DOHH2 (cell line): ENCODE results near the gene DCLK3.

ENCODE experiments used
- H3F3A ChIP-seq: fragments of 200-600 bp; sonication (generic), shearing (Covaris generic); 2 replicates; pipeline ENCODE4 v1.6.0; 2016; ENCODE audit warnings: antibody characterized with exemption, mild to moderate bottlenecking; ENCODE audit not compliant: control insufficient read depth, insufficient read depth
- H3K27ac ChIP-seq: fragments of 200-600 bp; sonication (generic); 2 replicates; pipeline ENCODE4 v1.5.1; 2014; ENCODE audit warnings: low read depth, mild to moderate bottlenecking, low read length, moderate library complexity
- H3K27me3 ChIP-seq: fragments of 200-600 bp; sonication (generic); 2 replicates; pipeline ENCODE4 v1.6.1; 2014; ENCODE audit warnings: mild to moderate bottlenecking, low read length, mixed read lengths; ENCODE audit not compliant: control insufficient read depth
- H3K36me3 ChIP-seq: fragments of 200-600 bp; sonication (generic); 2 replicates; pipeline ENCODE4 v1.6.1; 2014; ENCODE audit warnings: mild to moderate bottlenecking, low read length, moderate library complexity, mixed read lengths; ENCODE audit not compliant: control insufficient read depth
- H3K4me1 ChIP-seq: fragments of 200-600 bp; sonication (generic); 2 replicates; pipeline ENCODE4 v1.6.1; 2014; ENCODE audit warnings: mild to moderate bottlenecking, low read length, mixed read lengths; ENCODE audit not compliant: control insufficient read depth
- H3K4me2 ChIP-seq: fragments of 200-600 bp; sonication (generic); 2 replicates; pipeline ENCODE4 v1.6.0; 2014; ENCODE audit warnings: mild to moderate bottlenecking, low read length, moderate library complexity
- H3K4me3 ChIP-seq: fragments of 200-600 bp; sonication (generic); 2 replicates; pipeline ENCODE4 v1.5.1; 2014; ENCODE audit warnings: mild to moderate bottlenecking, low read length, mixed read lengths
- H3K79me2 ChIP-seq: fragments of 200-600 bp; sonication (generic); 2 replicates; pipeline ENCODE4 v1.6.1; 2014; ENCODE audit warnings: mild to moderate bottlenecking, low read length, mixed read lengths; ENCODE audit not compliant: control insufficient read depth
- H3K9me2 ChIP-seq: fragments of 200-600 bp; sonication (generic); replicated peaks from 2 replicates; pipeline ENCODE4 v1.6.1; 2014; ENCODE audit warnings: mild to moderate bottlenecking, low read length, mixed read lengths; ENCODE audit not compliant: control insufficient read depth
- H3K9me3 ChIP-seq: fragments of 200-600 bp; sonication (generic); 2 replicates; pipeline ENCODE4 v1.6.1; 2014; ENCODE audit warnings: antibody characterized with exemption, low read length, mixed read lengths; ENCODE audit not compliant: control insufficient read depth, insufficient read depth
- H4K20me1 ChIP-seq: fragments of 200-600 bp; sonication (generic); 2 replicates; pipeline ENCODE4 v1.6.0; 2014; ENCODE audit warnings: low read depth, mild to moderate bottlenecking, antibody characterized with exemption, low read length, moderate library complexity; ENCODE audit not compliant: control insufficient read depth, insufficient read depth
- CTCF ChIP-seq: fragments of 200-600 bp; sonication (generic); IDR thresholded peaks from one replicate; pipeline ENCODE4 v1.5.1; 2014; ENCODE audit warnings: antibody characterized with exemption, mild to moderate bottlenecking, low read depth, low read length; ENCODE audit not compliant: poor library complexity, severe bottlenecking
- EZH2phosphoT487 ChIP-seq: fragments of 200-600 bp; sonication (generic); IDR thresholded peaks from 2 replicates; pipeline ENCODE4 v1.6.1; 2017; ENCODE audit warnings: borderline replicate concordance, mild to moderate bottlenecking, antibody characterized with exemption, low read length, moderate library complexity, mixed read lengths

Gene DCLK3

GRCh38 chr3:36709826-36710365 is 54.5 kb downstream of the DCLK3 start:
- H3K4me2 ChIP-seq, result no peak overlapping the region

GRCh38 chr3:36709281-36709680 is 55.1 kb downstream of the DCLK3 start:
- H3K9me2 ChIP-seq, result no peaks in the 10 kb centered on the region
- H3K4me2 ChIP-seq, result no peak overlapping the region

More at GRCh38 chr3:36709826-36710365, 54.5 kb downstream of the DCLK3 start:
- Histone ChIP-seq H3F3A (no peaks in the 10 kb centered on the region), H3K4me1 (no peaks in the 10 kb centered on the region), H3K9me2 (no peaks in the 10 kb centered on the region), H3K4me3 (no peak overlapping the region), H3K79me2 (no peaks in the 10 kb centered on the region), H3K27me3 (peaks cover 13% of the 10 kb centered on the region), H3K9me3 (no peaks in the 10 kb centered on the region), H4K20me1 (no peaks in the 10 kb centered on the region), H3K27ac (no peak overlapping the region), H3K36me3 (no peaks in the 10 kb centered on the region)
- TF ChIP-seq EZH2phosphoT487, result no peak
- TF ChIP-seq CTCF, result no peak

GRCh38 chr3:36707623-36708409 is 56.5 kb downstream of the DCLK3 start:
- H3K36me3 ChIP-seq, result no peaks in the 10 kb centered on the region
- H3K4me3 ChIP-seq, result no peak overlapping the region
- H3K4me1 ChIP-seq, result no peaks in the 10 kb centered on the region
- no peaks in the 10 kb centered on the region for H3F3A ChIP-seq
- H3K9me3 ChIP-seq, result no peaks in the 10 kb centered on the region
- H3K4me2 ChIP-seq, result no peak overlapping the region
- H3K27ac ChIP-seq, result no peak overlapping the region
- no peaks in the 10 kb centered on the region for H3K79me2 ChIP-seq
- TF ChIP-seq EZH2phosphoT487 (no peak), CTCF (no peak)
- no peaks in the 10 kb centered on the region for H3K9me2 ChIP-seq
- H3K27me3 ChIP-seq, result peaks cover 8% of the 10 kb centered on the region; the same call in 1 of the 2 replicates
- H4K20me1 ChIP-seq, result no peaks in the 10 kb centered on the region

More at GRCh38 chr3:36709281-36709680, 55.1 kb downstream of the DCLK3 start:
- peaks cover 13% of the 10 kb centered on the region for H3K27me3 ChIP-seq
- H3K27ac ChIP-seq, result no peak overlapping the region
- H3K4me1 ChIP-seq, result no peaks in the 10 kb centered on the region
- H3K4me3 ChIP-seq, result no peak overlapping the region
- no peaks in the 10 kb centered on the region for H3K79me2 ChIP-seq
- no peaks in the 10 kb centered on the region for H3K36me3 ChIP-seq
- H3F3A ChIP-seq, result no peaks in the 10 kb centered on the region
- no peaks in the 10 kb centered on the region for H4K20me1 ChIP-seq
- TF ChIP-seq CTCF, result no peak
- TF ChIP-seq EZH2phosphoT487, result no peak
- no peaks in the 10 kb centered on the region for H3K9me3 ChIP-seq
